ENCODE data around the gene GTPBP1. TPM values are rescaled to one million over a fixed set of nuclear protein-coding genes. Genes with fewer than 3 reads are reported as not detected.

The GTPBP1 gene
- total RNA-seq, 1 donor = 116 TPM

GRCh38 chr22:38766076-38766777, 60.5 kb downstream of the GTPBP1 start:
- no peaks in the 10 kb centered on the region for H3K27me3 ChIP-seq (ENCODE audit: insufficient read depth, low read length)
- no peaks in the 10 kb centered on the region for H3K9me3 ChIP-seq (ENCODE audit: low read depth, low read length)

GRCh38 chr22:38767313-38767712, 61.6 kb downstream of the GTPBP1 start:
- H3K4me3 ChIP-seq (ENCODE audit: low read length) = no peak overlapping the region
- H3K27me3 ChIP-seq (ENCODE audit: insufficient read depth, low read length) = no peaks in the 10 kb centered on the region
- H3K9me3 ChIP-seq (ENCODE audit: low read depth, low read length) = no peaks in the 10 kb centered on the region
- no peaks in the 10 kb centered on the region for H3K4me1 ChIP-seq (ENCODE audit: insufficient read depth, low read length)

More at GRCh38 chr22:38766076-38766777, 60.5 kb downstream of the GTPBP1 start:
- Histone ChIP-seq H3K4me3 (ENCODE audit: low read length) (no peak overlapping the region), H3K4me1 (ENCODE audit: insufficient read depth, low read length) (peaks cover 1% of the 10 kb centered on the region)

GRCh38 chr22:38768036-38768435, 62.3 kb downstream of the GTPBP1 start:
- Histone ChIP-seq H3K9me3 (ENCODE audit: low read depth, low read length) (no peaks in the 10 kb centered on the region), H3K4me1 (ENCODE audit: insufficient read depth, low read length) (no peaks in the 10 kb centered on the region), H3K27me3 (ENCODE audit: insufficient read depth, low read length) (no peaks in the 10 kb centered on the region), H3K4me3 (ENCODE audit: low read length) (no peak overlapping the region)

- no peak overlapping the region for H3K4me3 ChIP-seq (ENCODE audit: low read length)
- no peaks in the 10 kb centered on the region for H3K27me3 ChIP-seq (ENCODE audit: insufficient read depth, low read length)
- no peaks in the 10 kb centered on the region for H3K4me1 ChIP-seq (ENCODE audit: insufficient read depth, low read length)
- H3K9me3 ChIP-seq (ENCODE audit: low read depth, low read length) = no peaks in the 10 kb centered on the region
These were observed 64.7 kb downstream of the GTPBP1 start for GRCh38 chr22:38770257-38770949.

- H3K9me3 ChIP-seq (ENCODE audit: low read depth, low read length) = no peaks in the 10 kb centered on the region
- H3K27me3 ChIP-seq (ENCODE audit: insufficient read depth, low read length) = no peaks in the 10 kb centered on the region
- no peak overlapping the region for H3K4me3 ChIP-seq (ENCODE audit: low read length)
These were observed 66.8 kb downstream of the GTPBP1 start for GRCh38 chr22:38772623-38772873.

GRCh38 chr22:38773363-38773946, 67.7 kb downstream of the GTPBP1 start:
- H3K4me1 ChIP-seq (ENCODE audit: insufficient read depth, low read length) = no peaks in the 10 kb centered on the region
- no peaks in the 10 kb centered on the region for H3K27me3 ChIP-seq (ENCODE audit: insufficient read depth, low read length)
- no peaks in the 10 kb centered on the region for H3K9me3 ChIP-seq (ENCODE audit: low read depth, low read length)
- no peak overlapping the region for H3K4me3 ChIP-seq (ENCODE audit: low read length)

More at GRCh38 chr22:38772623-38772873, 66.8 kb downstream of the GTPBP1 start:
- H3K4me1 ChIP-seq (ENCODE audit: insufficient read depth, low read length) = no peaks in the 10 kb centered on the region

- Histone ChIP-seq H3K27me3 (ENCODE audit: insufficient read depth, low read length) (no peaks in the 10 kb centered on the region), H3K4me1 (ENCODE audit: insufficient read depth, low read length) (no peaks in the 10 kb centered on the region)
These were observed 68.9 kb downstream of the GTPBP1 start for GRCh38 chr22:38774496-38775166.

GRCh38 chr22:38775656-38776055, 69.9 kb downstream of the GTPBP1 start:
- H3K4me1 ChIP-seq (ENCODE audit: insufficient read depth, low read length) = no peaks in the 10 kb centered on the region
- H3K27me3 ChIP-seq (ENCODE audit: insufficient read depth, low read length) = no peaks in the 10 kb centered on the region
- no peaks in the 10 kb centered on the region for H3K9me3 ChIP-seq (ENCODE audit: low read depth, low read length)
- no peak overlapping the region for H3K4me3 ChIP-seq (ENCODE audit: low read length)

More at GRCh38 chr22:38774496-38775166, 68.9 kb downstream of the GTPBP1 start:
- Histone ChIP-seq H3K9me3 (ENCODE audit: low read depth, low read length) (no peaks in the 10 kb centered on the region), H3K4me3 (ENCODE audit: low read length) (no peak overlapping the region)

GRCh38 chr22:38776086-38776485, 70.3 kb downstream of the GTPBP1 start:
- Histone ChIP-seq H3K27me3 (ENCODE audit: insufficient read depth, low read length) (no peaks in the 10 kb centered on the region), H3K9me3 (ENCODE audit: low read depth, low read length) (no peaks in the 10 kb centered on the region), H3K4me3 (ENCODE audit: low read length) (no peak overlapping the region), H3K4me1 (ENCODE audit: insufficient read depth, low read length) (no peaks in the 10 kb centered on the region)

- no peaks in the 10 kb centered on the region for H3K27me3 ChIP-seq (ENCODE audit: insufficient read depth, low read length)
- peaks cover 2% of the 10 kb centered on the region for H3K4me1 ChIP-seq (ENCODE audit: insufficient read depth, low read length)
- H3K9me3 ChIP-seq (ENCODE audit: low read depth, low read length) = no peaks in the 10 kb centered on the region
These were observed 71.4 kb downstream of the GTPBP1 start for GRCh38 chr22:38777087-38777671.

GRCh38 chr22:38781033-38781432, 75.3 kb downstream of the GTPBP1 start:
- H3K27me3 ChIP-seq (ENCODE audit: insufficient read depth, low read length) = no peaks in the 10 kb centered on the region
- H3K4me1 ChIP-seq (ENCODE audit: insufficient read depth, low read length) = peaks cover 9% of the 10 kb centered on the region
- H3K9me3 ChIP-seq (ENCODE audit: low read depth, low read length) = no peaks in the 10 kb centered on the region
- H3K4me3 ChIP-seq (ENCODE audit: low read length) = no peak overlapping the region

More at GRCh38 chr22:38777087-38777671, 71.4 kb downstream of the GTPBP1 start:
- H3K4me3 ChIP-seq (ENCODE audit: low read length) = no peak overlapping the region

GRCh38 chr22:38782402-38783094, 76.8 kb downstream of the GTPBP1 start:
- no peaks in the 10 kb centered on the region for H3K9me3 ChIP-seq (ENCODE audit: low read depth, low read length)
- peaks cover 9% of the 10 kb centered on the region for H3K4me1 ChIP-seq (ENCODE audit: insufficient read depth, low read length)
- H3K27me3 ChIP-seq (ENCODE audit: insufficient read depth, low read length) = no peaks in the 10 kb centered on the region
- no peak overlapping the region for H3K4me3 ChIP-seq (ENCODE audit: low read length)

Measured in mononuclear cell (primary cell).